Endothelial cell of hepatic sinusoid (primary cell): ENCODE results near the gene D2HGDH.
"Not testable (repeated sequence)": the region's sequence is repeated elsewhere in the genome, so short reads cannot be mapped to it uniquely, and the experiment has no call there.

ENCODE experiments used
- in situ Hi-C: cut with HindIII; loops from 2 replicates; pipeline ENCODE4 v1.10.0; 2017; ENCODE audit warnings: low sequenced_read_pairs

The D2HGDH gene

DNA sequence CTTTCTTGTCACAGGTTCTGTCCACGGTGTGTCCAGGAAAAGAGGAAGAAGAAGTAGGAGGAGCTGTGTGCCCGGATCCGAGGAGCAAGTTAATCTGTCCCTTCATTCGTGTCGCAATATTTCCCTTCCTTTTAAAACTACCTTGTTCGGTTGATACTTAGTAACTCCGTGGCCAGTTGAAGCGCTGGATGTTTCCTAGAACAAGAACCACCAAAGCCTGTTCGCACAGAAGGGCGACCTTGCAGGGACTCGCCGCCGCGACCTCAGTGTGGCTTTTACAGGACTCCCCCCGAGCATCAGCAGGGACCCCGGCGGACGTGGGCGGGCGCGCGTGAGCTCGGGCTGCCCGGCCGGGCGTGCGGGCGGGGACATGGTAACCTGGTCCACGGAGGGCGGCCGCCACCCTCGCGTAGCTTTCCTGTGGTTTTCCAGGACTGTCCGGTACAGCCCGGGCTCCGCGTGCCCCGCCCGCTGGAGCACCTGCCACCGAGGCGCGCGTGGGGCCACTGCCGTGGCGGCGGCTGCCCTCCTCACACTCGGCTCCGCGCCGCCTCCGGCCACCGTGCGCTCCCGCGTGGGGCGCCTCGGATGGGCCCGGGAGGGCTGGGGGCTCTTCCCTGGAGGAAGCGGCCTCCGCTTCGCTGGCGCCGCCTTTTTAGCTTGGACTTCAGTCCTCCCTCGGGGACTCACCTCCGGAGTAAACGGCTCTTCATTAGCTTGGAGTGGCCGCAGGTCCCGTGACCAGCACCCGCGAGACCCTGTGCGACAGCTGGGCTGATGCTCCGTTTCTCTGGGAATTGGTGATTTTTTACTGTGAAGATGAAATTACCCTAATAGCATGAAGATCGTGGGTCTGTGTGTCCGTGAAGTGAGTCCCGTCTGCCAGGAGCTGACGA, 9.2 kb upstream of the D2HGDH start:
- in situ Hi-C loops: loop anchor here (5.0 kb wide), 1 partner anchor 58 kb away; no protein-coding TSS in a partner anchor

DNA sequence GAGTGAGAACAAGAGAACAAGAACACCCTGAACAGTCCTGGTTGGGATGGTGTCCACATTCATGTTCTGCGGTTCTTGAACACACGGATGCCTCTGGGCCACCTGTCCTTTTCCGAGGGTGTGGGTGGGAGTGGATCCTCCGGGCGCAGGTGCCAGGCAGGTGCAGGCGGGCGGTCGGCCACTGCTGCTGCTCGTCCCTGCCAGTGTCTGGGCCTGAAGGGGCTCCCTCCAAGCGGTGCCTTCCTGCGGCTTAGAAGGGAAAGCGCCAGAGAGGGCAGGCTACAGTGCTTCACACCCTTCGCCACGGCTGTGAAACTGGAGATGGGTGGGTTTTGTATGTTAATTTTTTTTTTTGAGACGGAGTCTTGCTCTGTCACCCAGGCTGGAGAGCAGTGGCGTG, 8.0 kb upstream of the D2HGDH start:
- in situ Hi-C loops: no loop called here

DNA sequence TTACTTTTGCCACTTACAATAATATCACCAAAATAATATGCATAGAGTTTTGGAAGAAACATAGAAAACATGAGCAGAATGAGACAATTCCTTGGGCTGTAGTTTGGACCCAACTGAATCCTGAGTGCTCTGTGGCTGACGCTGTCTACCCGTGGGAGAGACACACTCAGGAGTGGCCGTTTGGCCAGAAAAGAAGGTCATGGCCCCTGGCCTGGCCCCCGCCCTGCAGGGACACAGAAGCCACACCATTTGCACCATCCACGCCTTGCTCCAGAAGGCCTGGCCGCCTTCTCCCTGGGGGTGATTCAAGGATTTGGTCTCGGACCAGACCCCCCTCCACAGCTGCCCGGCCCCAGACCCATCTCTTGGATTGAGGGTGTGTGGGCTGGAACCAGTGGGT, 6.4 kb upstream of the D2HGDH start:
- in situ Hi-C loops: no loop called here

DNA sequence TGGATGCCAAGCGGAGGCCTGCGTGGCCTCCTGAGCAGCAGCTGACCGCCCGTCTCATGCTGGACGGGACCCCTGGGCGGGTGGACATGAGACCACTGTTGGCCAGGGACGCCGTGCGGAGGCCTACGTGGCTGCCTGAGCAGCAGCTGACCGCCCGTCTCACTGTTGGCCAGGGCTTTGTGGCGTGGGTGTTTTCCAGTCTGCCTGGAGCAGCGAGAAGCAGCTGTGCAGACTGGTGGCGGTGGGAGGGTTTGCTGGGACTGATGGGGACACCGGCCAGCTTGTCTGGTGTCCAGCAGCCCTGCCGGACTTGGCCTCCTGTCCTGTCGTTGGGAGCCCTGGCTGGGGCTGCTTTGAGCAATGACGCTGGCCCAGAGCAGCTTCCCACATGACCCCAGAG, 5.8 kb upstream of the D2HGDH start:
- in situ Hi-C loops: no loop called here

DNA sequence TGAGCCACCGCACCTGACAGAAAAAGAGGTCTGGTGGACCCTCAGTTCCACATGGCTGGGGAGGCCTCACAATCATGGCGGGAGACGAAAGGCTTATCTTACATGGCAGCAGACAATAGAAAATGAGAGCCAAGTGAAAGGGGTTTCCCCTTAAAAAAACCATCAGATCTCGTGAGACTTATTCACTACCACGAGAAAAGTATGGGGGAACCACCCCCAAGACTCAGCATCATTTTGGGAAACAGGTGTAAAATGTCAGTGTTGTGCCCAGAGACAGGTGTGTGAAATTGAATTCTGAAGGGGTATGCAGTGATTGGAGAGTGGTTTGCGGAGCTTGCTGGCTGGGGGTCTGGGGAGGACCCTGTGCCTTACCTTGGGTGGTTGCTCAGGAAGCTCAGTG, 4.6 kb upstream of the D2HGDH start:
- in situ Hi-C loops: no loop called here

DNA sequence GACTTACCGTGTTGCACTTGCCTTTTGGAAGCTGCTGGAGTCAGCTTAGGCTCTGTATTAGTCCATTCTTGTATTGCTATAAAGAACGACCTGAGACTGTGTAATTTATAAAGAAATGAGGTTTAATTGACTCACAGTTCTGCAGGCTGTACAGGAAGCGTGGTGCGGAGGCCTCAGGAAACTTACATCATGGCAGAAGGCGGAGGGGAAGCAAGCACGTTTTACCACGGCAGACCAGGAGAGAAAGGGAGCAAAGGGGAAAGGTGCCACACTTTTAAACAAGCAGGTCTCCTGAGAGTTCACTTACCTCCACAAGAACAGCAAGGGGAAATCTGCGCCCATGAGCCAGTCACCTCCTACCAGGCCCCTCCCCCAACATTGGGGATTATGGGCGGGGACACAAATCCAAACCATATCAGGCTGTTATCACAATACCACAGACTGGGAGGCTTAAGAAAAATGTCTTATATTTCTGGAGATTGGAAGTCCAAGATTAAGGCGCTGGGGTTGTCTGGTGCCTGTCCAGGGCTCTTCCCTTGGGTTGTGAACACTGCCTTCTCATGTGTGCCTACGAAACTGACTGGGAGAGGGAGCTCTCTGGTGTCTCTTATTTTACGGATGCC, 3.6 kb upstream of the D2HGDH start:
- in situ Hi-C loops: no loop called here

DNA sequence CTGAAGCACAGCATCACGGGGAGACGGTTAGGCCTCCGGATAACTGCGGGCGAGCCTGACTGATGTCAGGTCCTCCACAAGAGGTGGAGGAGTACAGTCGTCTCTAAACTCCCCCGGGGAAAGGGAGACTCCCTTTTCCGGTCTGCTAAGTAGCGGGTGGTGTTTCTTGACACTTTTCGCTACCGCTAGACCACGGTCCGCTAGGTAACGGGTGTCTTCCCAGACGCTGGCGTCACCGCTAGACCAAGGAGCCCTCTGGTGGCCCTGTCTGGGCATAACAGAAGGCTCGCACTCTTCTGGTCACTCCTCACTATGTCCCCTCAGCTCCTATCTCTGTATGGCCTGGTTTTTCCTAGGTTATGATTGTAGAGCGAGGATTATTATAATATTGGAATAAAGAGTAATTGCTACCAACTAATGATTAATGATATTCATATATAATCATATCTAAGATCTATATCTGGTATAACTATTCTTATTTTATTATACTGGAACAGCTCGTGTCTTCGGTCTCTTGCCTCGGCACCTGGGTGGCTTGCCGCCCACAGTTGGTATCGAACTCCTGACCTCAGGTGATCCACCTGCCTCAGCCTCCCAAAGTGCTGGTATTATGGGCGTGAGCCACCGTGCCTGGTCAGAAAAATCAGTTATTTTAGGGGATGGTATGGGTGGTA, 1.8 kb upstream of the D2HGDH start:
- in situ Hi-C loops: not testable (repeated sequence)

DNA sequence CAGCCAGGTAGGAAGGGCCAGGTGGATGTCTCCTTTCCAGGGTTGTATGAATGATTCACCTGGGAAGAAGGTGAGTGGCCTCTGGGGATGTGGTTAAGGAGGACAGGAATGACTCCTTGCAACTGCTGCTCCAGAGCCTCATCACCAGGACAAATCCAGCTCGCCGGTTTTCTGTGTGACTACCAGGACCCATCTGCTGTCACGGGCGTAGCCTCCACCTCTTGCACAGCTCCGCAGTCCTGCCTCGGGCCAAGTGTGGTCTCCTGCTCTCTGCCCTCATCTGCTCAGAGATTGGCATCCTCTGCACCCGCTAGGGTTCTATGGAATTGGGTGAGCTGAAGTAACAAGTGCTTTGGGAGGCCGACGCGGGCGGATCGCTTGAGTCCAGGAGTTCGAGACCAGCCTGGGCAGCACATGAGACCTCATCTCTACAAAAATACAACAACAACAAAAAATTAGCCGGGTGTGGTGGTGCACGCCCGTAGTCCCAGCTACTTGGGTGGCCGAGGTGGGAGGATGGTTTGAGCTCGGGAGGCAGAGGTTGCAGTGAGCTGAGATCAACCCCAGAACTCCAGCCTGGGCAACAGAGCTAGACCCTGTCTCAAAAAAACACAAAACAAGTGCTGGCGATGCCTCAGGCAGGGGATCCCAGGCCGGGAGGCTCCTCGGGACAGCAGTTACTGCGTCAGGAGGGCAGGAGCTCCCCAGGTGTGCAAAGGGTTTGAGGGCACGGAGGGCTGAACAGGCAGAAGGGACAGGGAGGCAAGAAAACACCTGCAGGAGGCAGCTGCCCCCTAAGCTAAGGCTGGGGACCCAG, 831 bp upstream of the D2HGDH start:
- in situ Hi-C loops: no loop called here

DNA sequence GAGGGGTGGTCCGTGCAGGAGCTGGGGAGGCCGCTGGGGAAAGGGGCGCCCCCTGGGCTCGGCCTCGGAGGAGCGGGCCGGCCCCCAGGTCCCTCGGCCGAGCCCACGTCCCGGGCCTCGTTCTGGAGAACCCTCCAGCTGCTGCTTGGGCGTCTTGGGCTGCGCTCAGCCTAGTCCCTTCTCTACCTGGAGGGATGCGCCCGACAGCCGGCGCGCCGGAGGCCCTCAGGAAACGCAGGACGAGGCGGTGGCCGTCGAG, 293 bp upstream of the D2HGDH start:
- in situ Hi-C loops: no loop called here

DNA sequence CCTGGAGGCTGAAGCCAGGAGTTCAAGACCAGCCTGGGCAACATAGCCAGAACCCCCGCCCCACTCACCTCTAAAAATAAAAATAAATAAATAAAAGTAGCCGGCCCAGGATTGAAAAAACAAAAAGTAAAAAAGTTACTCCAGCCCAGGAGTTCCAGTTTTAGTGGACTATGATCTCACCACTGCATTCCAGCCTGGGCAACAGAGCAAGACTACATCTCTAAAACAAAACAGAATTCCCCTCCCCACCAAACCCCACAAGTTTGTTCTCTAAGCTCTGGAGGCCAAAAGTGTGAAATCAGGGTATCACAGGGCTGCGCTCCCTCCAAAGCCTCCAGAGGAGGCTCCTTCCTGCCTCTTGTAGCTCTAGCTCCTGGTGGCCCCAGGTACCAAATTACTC, 1.7 kb downstream of the D2HGDH start:
- in situ Hi-C loops: no loop called here

DNA sequence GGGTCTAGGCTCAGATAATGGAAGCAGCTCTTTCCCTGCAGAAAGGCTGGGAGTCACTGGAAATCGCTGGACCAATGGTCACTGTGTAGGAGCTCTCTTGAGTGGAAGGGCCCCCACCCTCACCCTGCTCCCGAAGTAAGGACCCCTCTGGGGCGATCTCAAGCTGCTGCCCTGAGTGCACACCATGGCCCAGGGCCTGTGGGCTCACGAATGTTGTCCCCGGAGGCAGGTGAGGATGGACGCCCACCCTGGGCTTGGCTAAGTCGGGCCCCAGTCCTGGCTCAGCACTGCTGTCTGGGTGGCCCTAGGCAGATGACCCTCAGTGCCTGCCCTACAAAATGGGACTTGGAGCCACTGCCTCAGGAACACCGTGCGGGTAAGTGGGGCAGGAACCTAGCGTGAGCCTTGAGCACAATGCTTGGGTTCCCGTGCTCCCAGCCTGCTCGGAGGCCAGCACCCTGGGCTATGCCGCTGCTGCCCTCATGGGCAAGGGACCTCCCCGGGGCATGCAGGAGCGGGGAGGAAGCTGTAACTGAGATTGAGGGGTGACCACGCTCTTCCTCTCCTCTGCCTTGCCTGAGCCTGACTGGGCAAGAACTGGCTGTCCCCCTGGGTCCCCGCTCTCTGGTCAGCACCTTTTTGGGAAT, 3.7 kb downstream of the D2HGDH start:
- in situ Hi-C loops: no loop called here

DNA sequence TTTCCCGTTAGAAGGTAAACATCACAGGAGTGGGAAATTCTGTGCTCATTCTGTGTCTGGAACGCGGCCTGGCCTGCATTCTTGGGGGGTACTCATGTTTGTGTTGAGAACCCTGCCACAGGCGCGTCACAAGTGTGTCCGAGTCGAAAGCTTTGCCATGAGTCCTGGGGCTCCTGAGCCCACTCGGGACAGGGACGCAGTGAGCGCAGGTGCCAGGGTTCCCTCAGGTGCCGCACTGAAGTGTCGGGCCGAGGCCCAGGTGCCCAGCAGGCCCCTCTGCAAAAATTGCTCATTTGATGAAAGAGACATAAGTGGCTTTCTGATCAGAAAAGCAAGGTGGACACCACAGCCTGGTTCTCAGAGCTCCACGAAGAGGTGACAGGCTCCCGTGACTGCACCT, 4.7 kb downstream of the D2HGDH start:
- in situ Hi-C loops: no loop called here

DNA sequence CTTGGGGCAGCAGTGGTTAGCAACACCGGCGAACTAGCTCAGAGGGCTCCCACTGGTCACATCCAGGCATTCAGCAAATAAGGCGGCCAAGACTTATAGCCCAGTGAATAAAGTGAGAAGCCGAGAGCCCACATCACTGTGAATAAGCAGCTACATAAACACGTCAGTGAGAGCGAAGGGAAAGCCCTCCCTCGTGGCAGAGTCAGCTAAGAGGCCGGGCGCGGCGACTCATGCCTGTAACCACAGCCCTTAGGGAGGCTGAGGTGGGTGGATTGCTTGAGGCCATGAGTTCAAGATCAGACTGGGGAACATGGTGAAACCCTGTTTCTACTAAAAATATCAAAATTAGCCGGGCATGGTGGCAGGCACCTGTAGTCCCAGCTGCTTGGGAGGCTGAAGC, 5.2 kb downstream of the D2HGDH start:
- in situ Hi-C loops: no loop called here

DNA sequence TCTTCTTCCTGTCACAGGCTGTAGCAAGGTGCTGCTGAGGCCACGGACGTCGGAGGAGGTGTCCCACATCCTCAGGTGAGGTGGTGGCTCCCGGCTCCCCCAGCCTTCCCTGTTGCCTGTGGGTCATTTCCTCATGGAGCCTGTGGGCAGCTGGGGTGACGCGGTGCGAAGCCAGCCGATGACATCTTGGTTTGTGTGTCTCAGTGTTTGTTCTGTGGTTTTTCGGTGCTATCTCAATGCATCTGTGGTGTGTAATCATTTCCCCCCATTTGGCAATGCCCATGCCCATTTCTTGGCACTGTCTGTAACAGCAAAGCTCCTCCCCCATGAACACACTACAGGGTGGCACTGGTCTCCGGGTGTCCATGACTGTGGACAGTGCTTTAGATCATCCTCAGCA, 6.6 kb downstream of the D2HGDH start:
- in situ Hi-C loops: no loop called here

DNA sequence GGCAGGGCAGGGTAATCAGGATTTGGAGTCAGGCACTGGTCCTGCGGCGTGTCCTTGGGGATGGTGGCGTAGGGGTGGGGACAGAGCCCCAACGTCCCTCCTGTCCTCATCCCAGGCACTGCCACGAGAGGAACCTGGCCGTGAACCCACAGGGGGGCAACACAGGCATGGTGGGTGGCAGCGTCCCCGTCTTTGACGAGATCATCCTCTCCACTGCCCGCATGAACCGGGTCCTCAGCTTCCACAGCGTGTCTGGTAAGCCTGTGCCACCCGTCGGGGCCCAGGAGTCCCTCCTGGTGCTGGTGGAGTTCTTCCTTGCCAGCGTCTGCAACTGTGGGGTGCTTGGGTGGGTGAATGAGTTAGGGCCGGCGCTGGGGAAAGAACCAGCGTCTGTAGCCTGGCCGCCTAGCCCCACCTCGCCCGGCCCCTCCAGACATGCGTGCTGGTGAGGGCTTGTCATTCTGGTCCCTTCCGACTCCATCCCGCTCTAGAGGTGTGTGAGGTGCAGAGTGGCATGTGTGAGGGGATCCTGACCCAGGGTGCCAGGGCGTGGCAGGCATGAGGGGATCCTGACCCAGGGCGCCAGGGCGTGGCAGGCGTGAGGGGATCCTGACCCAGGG, 8.0 kb downstream of the D2HGDH start:
- in situ Hi-C loops: no loop called here

DNA sequence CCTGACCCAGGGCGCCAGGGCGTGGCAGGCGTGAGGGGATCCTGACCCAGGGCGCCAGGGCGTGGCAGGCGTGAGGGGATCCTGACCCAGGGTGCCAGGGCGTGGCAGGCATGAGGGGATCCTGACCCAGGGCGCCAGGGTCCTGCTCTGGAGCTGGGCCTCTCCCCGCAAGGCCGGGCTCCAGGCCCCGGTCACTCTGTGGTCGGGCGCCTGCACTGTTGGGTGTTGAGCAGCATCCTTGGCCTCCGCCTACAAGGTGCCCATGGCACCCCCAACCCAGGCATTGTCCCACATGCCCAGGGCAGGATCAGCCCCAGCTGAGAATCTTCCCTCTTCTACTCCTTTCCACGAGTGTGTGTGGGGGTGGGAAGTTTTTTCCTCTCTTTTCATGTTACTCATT, 8.6 kb downstream of the D2HGDH start:
- in situ Hi-C loops: not testable (repeated sequence)

DNA sequence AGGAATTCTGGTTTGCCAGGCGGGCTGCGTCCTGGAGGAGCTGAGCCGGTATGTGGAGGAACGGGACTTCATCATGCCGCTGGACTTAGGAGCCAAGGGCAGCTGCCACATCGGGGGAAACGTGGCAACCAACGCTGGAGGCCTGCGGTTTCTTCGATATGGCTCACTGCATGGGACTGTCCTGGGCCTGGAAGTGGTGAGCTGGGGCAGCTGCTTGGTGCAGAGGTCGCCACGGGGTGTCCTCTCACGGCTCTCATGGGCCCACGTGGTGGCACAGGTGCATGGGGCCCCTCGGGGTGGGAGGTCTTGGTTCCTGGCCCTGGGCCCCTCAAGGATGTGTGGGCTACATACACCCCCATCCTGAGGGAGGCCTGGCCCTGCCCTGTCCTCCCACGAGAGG, 9.2 kb downstream of the D2HGDH start:
- in situ Hi-C loops: no loop called here

DNA sequence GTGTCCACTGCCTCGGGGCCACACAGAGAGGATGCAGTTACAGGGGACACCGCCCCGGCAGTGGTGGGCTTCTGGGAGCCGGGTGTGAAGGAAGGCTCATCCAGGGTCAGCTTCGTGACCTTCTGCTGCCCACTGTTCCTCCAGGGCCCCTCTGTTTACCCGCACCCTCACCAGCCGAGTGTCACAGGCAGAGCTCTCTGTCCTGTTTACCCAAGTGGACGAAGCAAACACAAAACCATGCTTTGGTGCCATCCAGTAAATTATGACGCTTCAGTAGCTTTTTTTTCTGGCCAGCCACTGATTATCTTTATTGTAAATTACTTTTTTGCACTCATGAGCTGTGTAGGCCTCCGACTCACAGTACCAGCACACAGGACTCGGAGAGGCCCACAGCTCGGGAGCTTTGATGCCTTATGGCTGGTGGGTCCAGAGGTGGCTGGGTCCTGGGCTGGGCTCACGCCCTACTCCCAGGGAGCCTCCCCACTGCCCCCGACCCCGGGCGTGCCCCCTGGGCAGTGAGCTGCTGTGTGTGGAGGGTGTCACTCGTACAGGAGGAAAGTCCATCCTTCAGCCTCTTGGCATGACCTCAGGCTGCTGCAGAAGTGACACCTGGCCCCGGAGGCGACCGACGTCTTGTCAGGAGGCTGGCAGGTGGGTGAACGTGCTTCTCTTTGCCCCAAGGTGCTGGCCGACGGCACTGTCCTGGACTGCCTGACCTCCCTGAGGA, 9.8 kb downstream of the D2HGDH start:
- in situ Hi-C loops: no loop called here

DNA sequence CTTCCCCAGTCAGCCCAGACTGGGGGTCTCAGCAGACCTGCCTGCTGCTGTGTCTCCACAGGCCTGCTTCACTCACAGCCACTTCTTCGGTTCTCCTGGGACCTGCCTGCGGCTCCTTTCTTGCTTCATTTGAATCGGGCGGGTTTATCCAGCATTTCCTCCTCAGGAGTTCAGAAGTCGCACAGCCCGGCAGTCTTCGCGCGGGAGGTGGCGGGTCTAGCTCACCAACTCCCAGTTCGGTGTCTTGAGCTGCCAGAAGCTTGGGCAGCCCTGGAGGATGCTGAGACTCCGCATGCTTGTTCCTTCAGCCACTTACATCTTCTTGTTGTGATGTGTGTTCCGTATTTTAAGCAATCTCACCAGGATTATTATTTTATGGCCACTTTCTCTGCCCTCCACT, 10.8 kb downstream of the D2HGDH start:
- in situ Hi-C loops: no loop called here

DNA sequence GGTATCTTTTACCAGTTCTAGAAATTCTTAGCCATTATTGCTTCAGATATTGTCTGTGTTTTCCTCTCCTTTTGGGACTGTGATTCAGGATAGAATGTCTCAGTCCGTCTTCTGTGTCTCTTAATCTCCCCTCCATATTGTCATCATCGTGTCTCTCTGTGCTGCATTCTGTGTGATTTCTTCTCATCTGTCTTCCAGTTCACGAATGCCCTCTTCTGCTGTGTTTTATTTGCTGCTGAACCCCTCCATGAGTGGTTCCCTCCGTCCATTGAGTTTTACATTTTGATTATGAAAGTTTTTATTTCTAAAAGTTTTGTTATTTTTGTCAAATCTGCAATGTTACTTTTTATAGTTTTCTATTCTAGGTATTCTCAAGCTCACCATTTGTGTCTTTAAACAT, 11.7 kb downstream of the D2HGDH start:
- in situ Hi-C loops: no loop called here
